CD4-positive, CD25-positive, alpha-beta regulatory T cell (primary cell): ENCODE results near the gene SPINK5. TPM values are rescaled to one million over a fixed set of nuclear protein-coding genes. Genes with fewer than 3 reads are reported as not detected.

Experiments
- polyA plus RNA-seq, 4 donors: library from polyadenylated mRNA; unstranded; fragments of 300-500 nt; fragmentation: Illumina TruSeq; gene quantifications; one replicate each; pipeline ENCODE4 v1.2.3, GENCODE V29; 2021
- total RNA-seq: library from RNA; stranded (reverse); gene quantifications from one replicate; pipeline ENCODE4 v1.2.3, GENCODE V29; 2022

The SPINK5 gene
- total and polyA plus RNA-seq, 5 donors from 2014 or later = not detected

Other genes starting within 250 kb of the SPINK5 start
- gene SPINK1, start 232.3 kb upstream of the SPINK5 start, total RNA-seq = not detected
- gene SPINK1, start 232.3 kb upstream of the SPINK5 start, polyA plus RNA-seq = not detected
- gene SCGB3A2, start 185.3 kb upstream of the SPINK5 start, total RNA-seq = not detected
- gene SCGB3A2, start 185.3 kb upstream of the SPINK5 start, polyA plus RNA-seq = not detected
- not detected for gene C5orf46, start 157.4 kb upstream of the SPINK5 start, total RNA-seq
- gene C5orf46, start 157.4 kb upstream of the SPINK5 start, polyA plus RNA-seq = not detected
- not detected for gene SPINK14, start 104.6 kb downstream of the SPINK5 start, total RNA-seq
- not detected for gene SPINK14, start 104.6 kb downstream of the SPINK5 start, polyA plus RNA-seq
- not detected for gene SPINK6, start 139.1 kb downstream of the SPINK5 start, total RNA-seq
- gene SPINK6, start 139.1 kb downstream of the SPINK5 start, polyA plus RNA-seq = not detected
- not detected for gene MARCOL, start 174.5 kb downstream of the SPINK5 start, total RNA-seq
- gene MARCOL, start 174.5 kb downstream of the SPINK5 start, polyA plus RNA-seq = not detected
- gene SPINK13, start 204.8 kb downstream of the SPINK5 start, total RNA-seq = not detected
- gene SPINK13, start 204.8 kb downstream of the SPINK5 start, polyA plus RNA-seq = not detected
- not detected for gene SPINK7, start 248.4 kb downstream of the SPINK5 start, total RNA-seq
- not detected for gene SPINK7, start 248.4 kb downstream of the SPINK5 start, polyA plus RNA-seq